Skeletal muscle tissue (tissue), 4 donors: ENCODE data around the gene PPP1R14D. TPM values are rescaled to one million over a fixed set of nuclear protein-coding genes. Genes with fewer than 3 reads are reported as not detected.
"Not testable (repeated sequence)": the region's sequence is repeated elsewhere in the genome, so short reads cannot be mapped to it uniquely, and the experiment has no call there.

Experiments used
- H3K27ac ChIP-seq: one replicate; pipeline ENCODE4 v1.7.0; 2013; ENCODE audit warnings: mild to moderate bottlenecking, low read depth, low read length, inconsistent platforms
- H3K27me3 ChIP-seq, 3 donors: one replicate each; pipeline ENCODE4 v1.7.0; 2013; ENCODE audit warnings: low read length in 3 of 3; ENCODE audit not compliant: control insufficient read depth in 3 of 3, insufficient read depth in 3 of 3
- H3K36me3 ChIP-seq, 3 donors: one replicate each; pipeline ENCODE4 v1.7.0; 2013; ENCODE audit warnings: low read length in 3 of 3; ENCODE audit not compliant: control insufficient read depth in 3 of 3, insufficient read depth in 3 of 3
- H3K4me1 ChIP-seq, 3 donors: one replicate each; pipeline ENCODE4 v1.7.0; 2013; ENCODE audit warnings: low read length in 3 of 3, mild to moderate bottlenecking in 3 of 3; ENCODE audit not compliant: control insufficient read depth in 3 of 3, insufficient read depth in 3 of 3
- H3K4me3 ChIP-seq, 3 donors: one replicate each; pipeline ENCODE4 v1.7.0; 2013; ENCODE audit warnings: low read length in 3 of 3
- H3K9ac ChIP-seq, 3 donors: one replicate each; pipeline ENCODE4 v1.7.0; 2013; ENCODE audit warnings: low read length in 3 of 3, mild to moderate bottlenecking in 3 of 3, moderate library complexity in 2 of 3, low read depth in 1 of 3
- H3K9me3 ChIP-seq, 3 donors: one replicate each; pipeline ENCODE4 v1.7.0; 2013; ENCODE audit warnings: low read length in 3 of 3; ENCODE audit not compliant: control insufficient read depth in 3 of 3
- total RNA-seq: library from RNA; depleted of rRNA; stranded (reverse); fragments of >200 nt; gene quantifications from one replicate; pipeline ENCODE4 v1.2.3, GENCODE V29; 2014
- donor health status: Osteomylitis.

Gene PPP1R14D
- total RNA-seq, 1 donor from 2014 or later: not detected

DNA sequence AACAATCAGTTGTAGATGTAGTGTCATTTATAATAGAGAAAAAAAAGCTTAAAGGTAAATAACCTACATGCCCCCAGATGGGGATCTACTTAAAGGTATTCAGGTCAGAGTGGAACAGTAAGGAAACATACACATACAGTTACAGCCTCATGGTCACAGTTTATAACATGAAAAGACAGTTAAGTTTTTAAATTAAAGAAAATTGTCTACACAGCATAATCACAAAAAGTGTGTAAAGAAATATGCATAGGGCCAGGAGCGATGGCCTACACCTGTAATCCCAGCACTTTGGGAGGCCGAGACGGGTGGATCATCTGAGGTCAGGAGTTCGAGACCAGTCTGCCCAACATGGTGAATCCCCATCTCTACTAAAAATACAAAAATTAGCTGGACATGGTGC is 38.7 kb upstream of the PPP1R14D start:
- Histone ChIP-seq H3K36me3 (no peaks in the 10 kb centered on the region), H3K4me3 (no peak overlapping the region), H3K27me3 (peaks cover 14 to 23% (median 18%) of the 10 kb centered on the region in 3 donors), H3K27ac (no peak overlapping the region), H3K9ac (no peak overlapping the region), H3K4me1 (no peaks in the 10 kb centered on the region), H3K9me3 (no peaks in the 10 kb centered on the region)

DNA sequence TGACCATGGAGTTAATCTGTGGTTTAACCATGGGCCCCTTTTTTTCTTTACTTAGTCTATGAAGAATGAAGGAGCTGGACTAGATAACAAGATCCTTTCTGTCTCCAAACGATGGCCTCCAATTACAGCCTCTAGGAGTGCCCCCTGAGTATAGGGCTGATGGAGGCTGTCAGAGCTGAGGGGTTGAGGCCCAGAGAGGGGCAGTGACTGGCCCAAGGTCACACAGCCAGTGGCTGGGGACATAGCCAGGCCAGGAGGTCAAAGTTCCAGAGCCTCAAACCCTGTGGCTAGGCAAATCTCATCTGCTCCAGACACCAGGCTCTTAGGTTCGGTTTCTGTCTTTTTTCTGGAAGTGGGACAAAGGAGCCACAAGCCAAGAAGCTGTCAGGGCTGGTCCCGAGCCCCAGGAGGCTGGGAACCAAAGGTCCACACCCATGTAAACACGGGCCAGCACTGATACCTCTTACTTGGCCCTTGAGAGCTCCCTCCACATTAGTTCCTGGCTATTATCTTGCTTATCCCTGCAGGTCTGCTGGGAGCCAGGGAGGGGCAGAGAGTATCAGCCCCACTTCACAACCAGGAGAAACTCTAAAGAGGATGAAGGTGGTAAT is 35.3 kb upstream of the PPP1R14D start:
- Histone ChIP-seq H3K4me3 (no peak overlapping the region), H3K27ac (no peak overlapping the region), H3K36me3 (no peaks in the 10 kb centered on the region), H3K27me3 (peaks cover 18 to 26% (median 20%) of the 10 kb centered on the region in 3 donors), H3K9ac (no peak overlapping the region), H3K9me3 (no peaks in the 10 kb centered on the region), H3K4me1 (no peaks in the 10 kb centered on the region)

DNA sequence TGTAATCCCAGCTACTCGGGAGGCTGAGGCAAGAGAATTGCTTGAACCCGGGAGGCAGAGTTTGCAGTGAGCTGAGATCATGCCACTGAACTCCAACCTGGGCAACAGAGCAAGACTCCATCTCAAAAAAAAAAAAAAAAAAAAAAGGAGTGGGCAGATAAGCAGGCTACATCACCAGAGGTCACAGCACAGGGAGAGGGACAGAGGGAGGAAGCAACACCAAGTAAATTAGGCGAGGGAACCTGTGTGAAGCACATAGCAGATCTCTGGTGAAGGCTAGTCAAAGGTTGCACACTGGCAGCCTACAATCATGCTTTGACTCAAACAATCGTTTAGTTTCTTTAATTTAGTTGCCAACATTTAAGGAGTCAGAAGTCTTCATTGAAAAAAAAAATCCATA is 32.6 kb upstream of the PPP1R14D start:
- not testable (repeated sequence) for H3K36me3 ChIP-seq, H3K4me1 ChIP-seq, H3K27ac ChIP-seq, H3K9ac ChIP-seq, H3K4me3 ChIP-seq, H3K9me3 ChIP-seq
- H3K27me3 ChIP-seq: peaks cover 23 to 30% (median 24%) of the 10 kb centered on the region in 3 donors

DNA sequence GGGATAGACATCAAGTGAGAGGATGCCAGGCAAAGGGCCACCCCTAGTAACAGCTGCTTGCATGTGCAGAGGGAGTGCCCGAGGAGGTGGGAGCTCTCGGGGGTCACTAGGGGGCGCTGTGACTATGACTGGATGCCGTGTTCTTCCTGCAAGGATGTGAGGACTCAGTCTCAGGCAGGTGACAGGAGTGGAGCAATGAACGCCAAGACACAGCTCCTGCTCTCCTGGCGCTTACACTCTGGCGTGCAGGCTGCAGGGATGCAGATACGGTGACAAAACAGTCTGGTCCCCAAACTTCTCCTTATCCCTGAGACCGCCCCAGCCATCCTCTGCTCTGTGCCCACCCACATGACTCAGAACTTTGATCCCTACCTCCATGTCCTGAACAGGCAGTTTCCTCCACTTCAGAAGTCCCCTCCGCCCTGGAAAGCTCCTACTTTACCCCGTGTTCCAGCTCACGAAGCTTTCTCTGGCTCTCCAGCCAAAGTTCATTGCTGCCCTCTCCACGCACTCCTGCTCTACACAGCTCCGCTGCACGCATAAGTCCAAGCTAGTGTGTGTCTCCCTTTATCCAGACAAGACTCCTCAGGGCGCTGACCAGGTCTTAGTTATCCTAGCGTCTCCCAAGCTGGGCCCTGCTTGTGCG is 30.8 kb upstream of the PPP1R14D start:
- H3K27me3 ChIP-seq: peaks cover 19 to 22% (median 22%) of the 10 kb centered on the region in 3 donors
- no peaks in the 10 kb centered on the region for H3K36me3 ChIP-seq
- no peak overlapping the region for H3K27ac ChIP-seq
- no peaks in the 10 kb centered on the region for H3K9me3 ChIP-seq
- H3K4me1 ChIP-seq: peaks cover 0 to 7% (median 5%) of the 10 kb centered on the region in 3 donors
- no peak overlapping the region for H3K9ac ChIP-seq
- no peak overlapping the region for H3K4me3 ChIP-seq

GRCh38 chr15:40858706-40859105 is 30.2 kb upstream of the PPP1R14D start:
- peaks cover 0 to 7% (median 5%) of the 10 kb centered on the region in 3 donors for H3K4me1 ChIP-seq
- H3K9me3 ChIP-seq: no peaks in the 10 kb centered on the region
- no peak overlapping the region for H3K27ac ChIP-seq
- H3K36me3 ChIP-seq: no peaks in the 10 kb centered on the region
- H3K4me3 ChIP-seq: no peak overlapping the region
- no peak overlapping the region for H3K9ac ChIP-seq
- H3K27me3 ChIP-seq: peaks cover 14 to 19% (median 16%) of the 10 kb centered on the region in 3 donors

DNA sequence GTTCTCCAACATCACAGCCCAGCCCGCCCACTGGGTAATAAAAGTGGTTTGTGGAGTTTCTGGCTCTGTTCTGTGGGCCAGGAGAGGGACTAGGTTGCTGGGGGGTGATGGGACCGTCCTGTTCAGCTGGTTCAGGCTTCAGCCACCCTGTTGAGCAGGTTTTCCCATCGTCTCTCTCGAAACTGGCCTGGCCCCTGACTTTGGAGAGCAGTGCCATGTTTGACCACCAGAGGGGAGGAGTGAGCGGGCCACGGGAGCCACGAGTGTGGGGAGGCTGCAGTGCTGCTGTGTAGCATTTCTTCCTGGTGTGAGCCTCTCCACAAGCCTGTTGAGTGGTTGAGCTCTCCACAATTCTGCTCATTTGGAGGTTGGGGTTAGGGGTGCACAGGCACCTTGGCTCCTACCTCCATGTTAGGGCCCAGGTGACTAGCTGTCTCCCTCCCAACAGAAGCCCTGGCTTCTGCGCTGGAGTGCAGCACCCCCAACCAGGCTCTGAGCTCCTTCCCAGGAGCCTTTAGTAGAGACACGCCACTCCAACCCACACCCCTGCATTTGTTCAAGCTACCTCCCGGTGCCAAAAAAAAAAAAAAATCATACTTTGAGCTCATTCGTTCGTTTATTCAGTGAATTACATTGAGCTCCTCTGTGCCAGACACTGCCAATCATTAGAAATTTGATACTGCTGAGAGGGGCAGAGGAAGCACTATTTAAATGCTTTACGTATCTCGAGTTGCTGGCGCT is 29.3 kb upstream of the PPP1R14D start:
- Histone ChIP-seq H3K4me3 (no peak overlapping the region), H3K36me3 (no peaks in the 10 kb centered on the region), H3K9me3 (no peaks in the 10 kb centered on the region), H3K27ac (no peak overlapping the region), H3K27me3 (peaks cover 11 to 15% (median 14%) of the 10 kb centered on the region in 3 donors), H3K4me1 (peaks cover 0 to 7% (median 5%) of the 10 kb centered on the region in 3 donors), H3K9ac (peak overlapping the region in 1 of 3 donors; percentile 33)

- no peaks in the 10 kb centered on the region for H3K36me3 ChIP-seq
- no peak overlapping the region for H3K9ac ChIP-seq
- peaks cover 0 to 7% (median 5%) of the 10 kb centered on the region in 3 donors for H3K4me1 ChIP-seq
- H3K9me3 ChIP-seq: no peaks in the 10 kb centered on the region
- H3K27me3 ChIP-seq: peaks cover 11 to 15% (median 12%) of the 10 kb centered on the region in 3 donors
- no peak overlapping the region for H3K27ac ChIP-seq
- no peak overlapping the region for H3K4me3 ChIP-seq
Observed at GRCh38 chr15:40856746-40857145, 28.2 kb upstream of the PPP1R14D start.

GRCh38 chr15:40855706-40856234 is 27.3 kb upstream of the PPP1R14D start:
- Histone ChIP-seq H3K4me1 (peaks cover 0 to 7% (median 5%) of the 10 kb centered on the region in 3 donors), H3K9ac (no peak overlapping the region), H3K27me3 (peaks cover 10 to 15% (median 11%) of the 10 kb centered on the region in 3 donors), H3K27ac (no peak overlapping the region), H3K36me3 (no peaks in the 10 kb centered on the region), H3K4me3 (no peak overlapping the region), H3K9me3 (no peaks in the 10 kb centered on the region)

GRCh38 chr15:40854161-40854560 is 25.7 kb upstream of the PPP1R14D start:
- peaks cover 0 to 7% (median 5%) of the 10 kb centered on the region in 3 donors for H3K4me1 ChIP-seq
- H3K9ac ChIP-seq: no peak overlapping the region
- no peak overlapping the region for H3K4me3 ChIP-seq
- H3K27me3 ChIP-seq: peaks cover 6 to 11% (median 10%) of the 10 kb centered on the region in 3 donors
- H3K9me3 ChIP-seq: no peaks in the 10 kb centered on the region
- no peaks in the 10 kb centered on the region for H3K36me3 ChIP-seq
- no peak overlapping the region for H3K27ac ChIP-seq
